GM21825 (cell line): ENCODE results near the gene KIF21B.

Experiments used
- ATAC-seq: cut with Tn5 transposase; IDR thresholded peaks from one replicate; pipeline ENCODE4 v1.9.1; 2021; ENCODE audit warnings: mild to moderate bottlenecking, moderate library complexity; ENCODE audit not compliant: unreplicated experiment

The KIF21B gene

GRCh38 chr1:201044119-201044518 is 20.6 kb upstream of the KIF21B start:
- ATAC-seq: no peak

- ATAC-seq: peak; percentile 62
Measured at GRCh38 chr1:201042779-201043461, 19.4 kb upstream of the KIF21B start.

- ATAC-seq: no peak
Measured at GRCh38 chr1:201041011-201041410, 17.5 kb upstream of the KIF21B start.

DNA sequence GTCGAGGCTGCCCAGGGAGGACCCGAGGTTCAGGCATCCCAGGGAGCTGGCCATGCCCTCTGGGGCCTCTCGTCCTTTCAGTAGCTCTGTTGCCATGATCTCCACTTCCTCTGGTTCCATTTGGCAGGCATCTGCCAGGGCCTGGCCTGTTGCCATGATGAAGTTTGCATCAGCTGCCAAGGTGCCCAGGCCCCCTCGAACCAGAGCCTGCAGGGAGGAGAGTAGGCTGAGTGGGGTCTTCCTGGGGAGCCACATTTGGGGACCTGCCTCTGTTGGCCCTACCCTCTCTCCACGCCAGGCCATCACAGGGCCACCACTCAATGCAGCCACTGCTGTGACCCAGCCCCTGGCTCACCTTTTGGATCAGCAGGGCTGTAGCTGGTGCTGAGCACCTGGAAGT is 16.4 kb upstream of the KIF21B start:
- no peak for ATAC-seq

DNA sequence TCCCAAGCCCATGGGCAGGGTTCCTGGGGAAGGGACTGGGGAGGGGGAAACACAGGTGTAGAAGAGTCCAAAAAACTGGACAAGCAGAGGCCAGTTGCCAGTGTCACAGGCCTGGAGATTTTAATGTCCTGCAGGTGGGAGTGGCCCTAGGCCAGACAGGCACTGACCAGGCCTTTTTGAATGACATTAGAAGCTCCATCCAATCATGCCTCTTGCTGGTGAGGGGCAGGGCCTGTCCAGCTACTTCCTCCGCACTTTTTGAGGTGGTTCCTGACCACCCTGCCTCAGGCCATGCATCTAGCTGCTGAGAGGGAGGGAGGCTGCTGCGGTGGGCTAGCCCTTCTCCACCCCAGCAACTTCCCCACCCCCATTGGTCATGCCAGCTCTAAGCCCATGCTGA is 15.9 kb upstream of the KIF21B start:
- no peak for ATAC-seq

GRCh38 chr1:201038186-201038876 is 14.8 kb upstream of the KIF21B start:
- no peak for ATAC-seq

DNA sequence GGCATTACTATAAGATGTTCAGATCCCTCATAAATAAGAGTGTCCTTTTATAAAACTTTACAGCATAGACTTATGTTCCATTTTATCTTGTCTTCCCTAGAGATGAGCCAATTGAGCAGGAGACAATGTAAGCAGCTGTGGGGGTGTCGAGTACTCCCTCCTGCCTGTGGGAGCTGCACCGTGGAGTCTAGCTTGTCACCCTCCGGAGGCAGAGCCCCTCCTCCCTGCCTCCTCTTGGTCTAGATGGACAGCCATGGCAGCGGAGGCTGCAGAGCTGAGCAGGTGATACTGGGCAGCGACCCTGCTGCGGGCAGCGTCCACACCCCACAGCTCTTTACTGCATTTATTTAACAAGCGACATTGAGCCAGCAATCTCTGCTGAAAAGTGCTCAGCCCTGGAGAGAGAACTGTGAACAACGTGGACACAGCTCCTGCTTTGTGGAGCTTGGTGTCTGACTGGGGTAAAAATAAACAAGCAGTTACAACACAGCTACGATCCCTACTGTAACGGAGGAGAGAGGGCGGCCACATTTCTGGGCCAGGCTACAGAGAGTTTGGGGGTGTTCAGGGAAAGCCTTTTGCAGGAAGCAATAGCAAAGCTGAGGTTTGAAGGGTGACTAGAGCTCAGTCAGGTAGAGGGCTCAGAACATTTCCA is 12.8 kb upstream of the KIF21B start:
- no peak for ATAC-seq

DNA sequence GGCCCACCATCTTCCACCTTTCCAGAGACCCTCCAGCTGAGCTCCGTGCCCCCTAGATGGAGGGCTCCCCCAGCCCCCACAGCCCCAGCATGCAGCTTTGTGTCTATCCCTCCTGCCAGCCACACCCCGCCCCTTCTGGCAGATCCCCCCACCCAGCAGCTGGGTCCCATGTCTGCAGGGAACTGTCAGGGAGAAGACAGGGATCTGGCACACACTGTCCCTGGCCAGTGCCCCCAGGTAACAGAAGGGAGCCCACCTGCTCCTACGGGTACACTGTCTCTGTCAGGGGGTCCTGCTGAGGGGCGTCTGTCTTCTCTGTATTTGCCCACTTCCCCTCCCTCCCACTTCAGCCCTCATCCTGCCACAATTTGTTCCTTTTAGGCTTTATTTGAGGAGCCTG is 11.2 kb upstream of the KIF21B start:
- ATAC-seq: no peak

GRCh38 chr1:201032408-201032807 is 8.9 kb upstream of the KIF21B start:
- no peak for ATAC-seq

- ATAC-seq: no peak
Measured at GRCh38 chr1:201028461-201028889, 5.0 kb upstream of the KIF21B start.

- ATAC-seq: no peak
Measured at GRCh38 chr1:201026836-201027235, 3.3 kb upstream of the KIF21B start.

- no peak for ATAC-seq
Measured at GRCh38 chr1:201026234-201026633, 2.7 kb upstream of the KIF21B start.

GRCh38 chr1:201025571-201026002 is 2.1 kb upstream of the KIF21B start:
- ATAC-seq: peak; percentile 30

DNA sequence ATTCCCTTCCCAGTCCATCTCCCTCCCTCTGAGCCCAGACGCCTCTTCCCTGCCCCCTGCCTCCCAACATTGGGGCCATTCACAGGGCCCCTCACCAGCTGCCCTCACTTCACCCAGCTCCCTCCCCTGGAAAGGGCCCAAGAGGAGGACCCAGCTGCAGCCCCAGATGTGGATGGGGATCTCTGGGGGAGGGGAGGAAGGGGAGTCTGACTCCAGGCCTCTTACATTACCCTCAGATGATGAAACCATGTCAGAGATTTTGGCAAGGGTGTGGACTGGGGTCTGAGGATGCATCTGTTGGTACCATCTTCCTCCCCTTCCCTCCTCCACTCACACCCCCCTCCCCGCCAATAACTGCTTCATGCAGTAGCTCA is 1.1 kb upstream of the KIF21B start:
- ATAC-seq: no peak

DNA sequence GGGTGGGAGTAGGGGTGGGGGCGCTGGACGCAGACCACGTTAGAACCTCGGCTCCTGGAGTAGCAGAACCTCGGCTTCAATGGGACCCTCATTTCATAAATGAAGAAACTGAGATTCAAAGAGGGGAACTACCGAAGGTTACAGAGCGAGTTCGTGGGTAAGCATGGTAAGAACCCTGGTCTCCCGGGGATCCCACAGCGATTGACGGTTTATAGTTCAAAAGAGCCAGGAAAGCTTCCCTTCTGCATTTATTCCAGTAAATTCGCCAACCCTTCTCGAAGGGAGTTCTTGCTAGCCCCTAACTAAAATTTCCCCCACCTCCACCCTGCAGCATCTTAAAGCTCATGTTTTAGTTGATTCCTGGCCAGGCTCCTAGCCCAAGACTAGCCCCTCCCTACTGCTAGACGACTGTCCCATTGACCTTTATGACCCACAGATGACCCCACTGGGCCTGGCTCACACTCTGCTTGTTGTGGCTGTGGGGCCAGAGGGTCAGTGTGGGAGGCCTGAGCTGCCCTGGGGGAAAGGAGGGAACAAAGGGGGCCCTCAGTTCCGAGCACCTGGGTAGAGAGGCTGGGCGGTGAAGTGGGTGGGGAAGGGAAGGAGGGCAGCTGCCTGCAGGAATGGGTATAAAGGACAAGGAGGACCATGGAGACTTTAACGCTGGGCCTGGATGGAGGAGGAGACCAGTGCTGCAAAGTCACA is 558 bp upstream of the KIF21B start:
- no peak for ATAC-seq

DNA sequence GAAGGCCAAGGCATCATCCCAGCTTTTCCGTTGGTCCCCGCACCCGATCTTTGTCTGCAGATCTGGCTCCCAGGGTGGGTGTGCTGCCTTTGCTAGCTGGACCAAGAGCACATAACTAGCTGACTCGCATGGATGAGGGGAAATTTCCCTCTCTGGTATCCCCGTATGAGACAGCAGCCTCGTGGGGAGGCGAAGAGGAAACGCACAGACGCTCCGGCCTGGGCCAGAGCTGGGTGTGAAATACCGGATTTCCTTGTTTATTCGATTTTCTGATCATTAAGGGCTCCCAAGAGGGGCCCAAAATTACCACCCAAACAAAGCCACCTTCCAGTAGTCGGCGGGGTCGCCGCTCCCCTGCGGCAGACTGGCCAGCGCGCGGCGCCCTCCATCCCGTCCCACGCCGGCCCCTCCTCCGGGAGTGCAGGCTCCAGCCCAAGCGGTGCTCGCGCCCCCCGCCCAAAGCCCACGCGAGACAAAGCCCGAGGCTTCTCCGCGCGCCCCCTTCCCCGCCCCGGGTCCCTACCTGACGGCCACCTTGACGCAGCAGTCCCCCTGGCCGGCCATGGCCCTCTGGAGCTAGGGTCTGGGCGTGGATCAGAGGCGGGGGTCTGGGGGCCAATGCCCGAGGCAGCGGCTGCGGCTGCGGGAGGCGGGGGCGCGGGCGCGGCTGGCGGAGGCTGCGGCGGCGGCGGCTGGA is 546 bp downstream of the KIF21B start:
- ATAC-seq: no peak

DNA sequence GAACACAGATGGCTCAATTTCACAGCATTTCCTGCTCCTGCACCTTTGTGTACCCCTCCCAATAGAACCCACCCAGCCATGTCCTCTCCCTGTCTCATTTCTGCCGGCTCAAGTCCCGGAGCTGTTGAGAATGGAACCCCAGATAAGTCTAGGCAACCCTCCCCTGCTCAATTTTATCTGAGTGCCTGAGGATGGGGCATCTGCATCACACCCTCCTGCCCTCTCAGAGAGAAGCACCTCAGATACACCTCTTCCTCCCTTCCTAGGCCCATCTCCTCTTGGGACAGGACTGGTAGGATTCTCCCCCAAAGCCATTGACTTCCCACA is 1.1 kb downstream of the KIF21B start:
- ATAC-seq: no peak

- ATAC-seq: no peak
Measured at GRCh38 chr1:201021630-201022492, 1.7 kb downstream of the KIF21B start.

DNA sequence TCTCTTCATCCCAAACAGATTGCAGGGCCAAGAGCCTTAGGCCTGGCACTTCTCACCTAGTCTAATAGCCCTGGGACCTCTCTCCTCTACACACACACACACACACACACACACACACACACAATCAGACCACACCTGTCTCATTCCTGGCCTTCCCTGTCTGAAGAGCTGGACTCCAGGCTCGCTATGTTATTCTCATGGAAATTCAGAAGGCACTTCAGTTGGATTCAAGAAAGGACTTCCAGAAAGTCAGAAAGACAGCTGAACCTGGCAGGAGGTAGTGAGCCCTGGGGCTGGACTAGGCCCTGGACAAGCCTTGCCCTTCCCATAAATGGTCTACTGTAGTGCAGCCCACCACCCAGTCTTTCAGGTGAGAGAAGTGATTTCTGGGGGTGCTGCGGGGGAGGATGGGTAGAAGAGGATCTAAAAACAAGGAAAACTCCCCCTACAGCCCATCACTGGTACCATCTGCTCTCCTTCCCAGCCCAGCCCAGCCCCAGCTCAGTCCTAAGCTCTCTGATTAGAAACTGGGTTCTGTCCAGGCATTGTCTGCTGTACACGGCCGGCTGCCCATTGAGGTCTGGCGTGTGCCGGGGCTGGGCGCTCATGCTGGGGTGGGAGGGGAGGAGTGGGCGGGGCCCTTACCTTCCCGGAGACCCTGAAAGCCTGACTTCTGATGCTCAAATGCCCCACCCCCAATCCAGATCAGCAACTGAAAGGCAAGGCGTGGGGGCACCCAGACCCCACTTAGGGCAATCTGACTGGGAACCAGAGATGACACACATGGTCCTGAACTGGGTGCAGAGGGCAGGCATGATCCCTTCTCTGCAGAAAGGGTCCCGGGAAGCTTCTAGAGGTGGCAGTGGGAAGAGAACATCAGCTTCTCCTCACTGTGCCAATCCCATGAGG is 2.5 kb downstream of the KIF21B start:
- ATAC-seq: no peak
